HG03060 (cell line): ENCODE data around the gene AAMP.
A peak's percentile ranks its signal among the peaks of the same experiment; 100 is the strongest.

Experiments used
- ATAC-seq: cut with Tn5 transposase; IDR thresholded peaks from one replicate; pipeline ENCODE4 v1.9.1; 2021; ENCODE audit warnings: low read depth, moderate number of reproducible peaks; ENCODE audit not compliant: unreplicated experiment

Gene AAMP

DNA sequence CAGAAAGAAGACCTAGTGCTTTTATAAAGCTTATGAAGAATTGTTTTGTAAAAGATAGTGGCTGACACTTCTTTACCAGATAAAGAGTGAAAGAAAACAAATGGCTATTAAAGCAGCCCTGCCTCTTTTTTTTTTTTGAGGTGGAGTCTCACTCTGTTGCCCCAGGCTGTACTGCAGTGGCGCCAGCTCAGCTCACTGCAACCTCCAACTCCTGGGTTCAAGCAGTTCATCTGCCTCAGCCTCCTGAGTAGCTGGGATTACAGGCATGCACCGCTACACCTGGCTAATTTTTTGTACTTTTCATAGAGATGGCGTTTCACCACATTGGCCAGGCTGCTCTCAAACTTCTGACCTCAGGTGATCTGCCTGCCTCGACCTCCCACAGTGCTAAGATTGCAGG, 40.1 kb downstream of the AAMP start:
- no peak for ATAC-seq

DNA sequence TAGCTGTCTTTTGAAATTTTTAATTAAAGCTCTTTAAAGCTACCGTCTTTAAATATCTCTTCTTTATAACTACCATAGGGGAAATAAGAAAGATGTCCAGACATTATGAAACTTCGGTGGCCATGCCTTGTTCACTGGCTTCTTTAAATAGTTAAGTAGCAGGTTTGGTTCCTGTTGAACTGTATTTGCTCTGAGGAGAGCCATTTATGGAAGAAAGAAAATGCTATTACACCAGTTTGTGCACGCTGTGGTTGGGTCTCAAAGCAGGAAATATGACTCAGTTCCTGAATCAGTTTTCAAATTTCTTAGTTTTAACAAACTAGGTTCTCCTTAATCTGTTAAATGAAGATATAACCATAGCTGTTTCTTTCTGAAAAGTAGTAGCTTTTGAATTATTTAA, 40.7 kb downstream of the AAMP start:
- peak; percentile 85 for ATAC-seq

DNA sequence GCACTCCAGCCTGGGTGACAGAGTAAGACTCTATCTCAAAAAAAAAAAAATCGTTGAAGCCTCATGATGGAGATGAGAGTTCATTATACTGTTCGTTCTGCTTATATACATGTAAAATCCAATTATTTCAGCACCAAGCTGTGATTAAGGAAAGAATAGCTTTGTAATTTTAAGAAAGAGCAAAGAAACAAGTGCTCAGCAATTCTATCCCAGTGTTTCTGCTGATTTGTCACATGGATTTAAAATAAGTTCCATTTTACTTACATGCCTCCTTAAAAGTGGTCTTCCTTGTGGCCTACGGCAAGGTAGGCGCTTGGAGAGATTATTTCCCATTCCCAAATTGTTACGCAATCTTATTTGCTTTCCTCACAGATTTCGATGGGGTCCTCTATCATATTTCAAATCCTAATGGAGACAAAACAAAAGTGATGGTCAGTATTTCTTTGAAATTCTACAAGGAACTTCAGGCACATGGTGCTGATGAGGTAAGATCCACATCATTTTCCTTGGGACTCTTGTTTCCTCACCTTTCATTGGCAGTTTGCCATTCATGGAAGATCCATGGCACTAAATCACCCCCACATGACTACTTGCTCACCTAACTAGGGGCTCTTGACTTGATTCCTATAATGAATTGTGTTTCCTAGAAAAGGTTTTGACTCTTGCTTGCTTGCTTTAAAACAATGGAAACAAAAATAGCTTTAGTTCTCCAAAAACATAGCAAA, 41.4 kb downstream of the AAMP start:
- ATAC-seq: no peak

DNA sequence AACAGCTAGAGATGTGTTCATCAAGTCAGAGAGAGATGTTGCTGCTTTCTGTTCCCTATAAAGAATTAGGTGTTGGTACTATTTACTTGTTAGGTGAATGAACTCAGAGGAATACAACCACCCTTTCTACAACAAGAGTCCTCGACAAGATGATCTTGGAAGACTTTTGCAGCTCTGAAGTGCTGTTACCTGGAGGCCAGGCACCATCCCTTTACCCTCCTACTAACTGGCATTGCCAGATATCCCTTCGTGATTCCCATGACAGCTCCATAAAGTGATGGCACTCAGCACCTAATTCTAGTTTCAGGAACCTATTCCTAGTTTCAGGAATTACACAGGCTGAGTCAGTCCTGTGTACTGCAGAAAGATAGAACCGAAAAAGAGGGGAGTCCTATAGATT, 43.0 kb downstream of the AAMP start:
- no peak for ATAC-seq

DNA sequence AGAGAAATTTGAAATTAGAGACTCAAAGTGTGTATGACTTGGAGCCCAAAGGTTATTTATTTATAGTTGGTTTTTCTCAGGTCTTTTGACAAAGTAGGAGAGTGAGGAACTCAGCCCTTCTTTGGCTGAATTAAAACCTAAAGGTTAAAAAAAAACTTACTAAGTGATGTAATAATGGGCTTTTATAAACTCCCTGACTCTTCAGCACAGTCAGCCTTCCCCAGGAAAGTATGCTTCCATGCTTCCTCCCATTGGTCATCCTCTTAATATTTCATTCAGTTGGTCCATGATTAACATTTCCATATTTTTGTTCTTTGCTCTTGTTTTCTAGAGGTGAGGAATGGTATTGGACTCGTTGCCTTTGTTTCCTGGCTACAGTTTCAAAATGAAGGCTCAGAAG, 45.8 kb downstream of the AAMP start:
- no peak for ATAC-seq

DNA sequence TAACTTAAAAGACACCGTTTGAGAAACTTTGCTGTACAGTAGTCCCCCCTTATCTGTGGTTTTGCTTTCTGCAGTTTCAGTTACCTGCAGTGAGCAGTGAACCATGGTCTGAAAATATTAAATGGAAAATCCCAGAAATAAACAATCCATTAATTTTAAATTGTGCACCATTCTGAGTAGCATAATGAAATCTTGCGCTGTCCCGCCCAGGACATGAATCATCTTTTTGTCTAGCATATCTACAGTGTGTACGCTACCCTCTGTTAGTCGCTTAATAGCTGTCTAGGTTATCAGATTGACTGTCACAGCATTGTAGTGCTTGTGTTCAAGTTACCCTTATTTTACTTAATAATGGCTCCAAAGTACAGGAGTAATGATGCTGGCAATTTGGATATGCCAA, 46.9 kb downstream of the AAMP start:
- no peak for ATAC-seq

DNA sequence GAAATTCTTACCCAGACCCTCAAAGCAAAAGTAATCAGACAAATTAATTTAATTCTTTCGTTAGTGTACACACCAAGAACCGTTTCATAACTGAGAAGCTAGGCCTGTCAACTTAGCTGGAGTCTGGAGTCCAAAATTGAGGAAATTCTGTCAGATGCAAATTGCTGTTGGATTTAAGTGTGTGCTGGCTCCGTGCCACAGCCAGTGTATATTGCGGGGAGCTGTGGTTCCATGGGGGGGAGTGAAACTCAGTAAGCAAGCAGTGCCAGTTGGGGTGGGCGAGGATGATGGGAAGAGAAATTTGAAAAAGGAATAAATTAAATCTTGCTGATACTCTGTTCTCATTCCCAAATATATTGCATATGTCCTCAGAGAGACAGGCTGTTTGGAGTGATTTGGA, 48.9 kb downstream of the AAMP start:
- ATAC-seq: no peak

DNA sequence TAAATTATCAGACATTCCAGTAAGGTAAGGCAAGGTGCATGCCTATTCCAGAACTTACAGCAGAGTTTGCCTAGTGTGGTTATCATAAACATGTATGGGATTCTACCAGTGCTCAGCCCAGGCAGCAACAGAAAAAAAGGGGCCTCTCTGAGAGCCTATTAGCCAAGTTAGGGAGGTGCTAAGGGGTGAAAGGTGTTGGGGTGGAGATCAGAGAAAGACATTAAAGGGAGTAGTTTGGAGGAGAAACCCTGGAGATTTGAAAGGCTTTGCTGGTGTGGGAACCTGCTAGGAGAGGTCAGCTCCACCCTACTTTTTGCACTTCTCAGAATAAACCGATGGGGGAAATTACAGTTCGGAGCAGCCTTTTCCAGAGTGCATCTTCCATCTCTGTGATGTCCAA, 50.0 kb downstream of the AAMP start:
- no peak for ATAC-seq

DNA sequence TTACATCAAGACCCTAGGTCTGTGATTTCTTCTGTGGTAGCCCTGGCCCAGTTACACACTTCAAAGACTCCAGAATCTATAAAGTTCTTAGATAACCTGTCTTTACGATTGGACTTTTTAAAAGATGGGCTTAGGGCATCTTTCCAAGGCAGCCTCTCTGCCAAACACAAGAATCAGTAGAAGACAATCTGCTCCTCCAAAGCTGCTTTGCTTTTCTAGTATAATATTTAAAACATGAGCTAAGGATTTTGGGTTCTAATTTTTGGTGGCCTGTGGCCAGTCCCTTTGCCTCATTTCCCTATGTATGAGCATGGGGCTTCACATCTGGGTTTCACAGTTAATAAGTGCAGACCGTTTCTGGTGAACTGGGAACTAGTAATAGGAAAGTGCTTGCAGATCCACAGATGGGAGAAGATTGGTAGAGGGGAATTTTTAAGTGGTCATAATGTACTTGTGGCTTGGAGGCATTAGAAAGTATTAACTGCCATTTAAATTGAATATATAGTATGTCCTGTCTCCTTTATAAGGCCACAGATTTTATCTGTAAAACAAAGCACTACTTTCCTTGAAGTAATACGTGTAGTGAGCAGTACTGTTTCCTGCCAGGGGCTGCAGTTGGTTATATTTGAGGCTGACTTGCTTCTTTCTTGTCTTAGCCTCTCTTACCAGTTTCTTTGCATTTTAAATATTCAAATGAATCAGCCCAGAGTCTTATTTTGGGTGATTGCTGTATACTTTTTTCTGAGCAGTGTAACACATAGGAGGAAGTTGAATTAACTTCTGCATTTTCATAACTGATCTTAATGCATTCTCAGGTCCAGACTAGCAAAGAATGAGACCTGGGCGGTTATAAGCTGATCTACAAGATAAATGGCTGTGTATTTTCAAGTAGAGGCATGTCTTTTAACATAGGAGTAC, 51.4 kb downstream of the AAMP start:
- ATAC-seq: peak; percentile 34

DNA sequence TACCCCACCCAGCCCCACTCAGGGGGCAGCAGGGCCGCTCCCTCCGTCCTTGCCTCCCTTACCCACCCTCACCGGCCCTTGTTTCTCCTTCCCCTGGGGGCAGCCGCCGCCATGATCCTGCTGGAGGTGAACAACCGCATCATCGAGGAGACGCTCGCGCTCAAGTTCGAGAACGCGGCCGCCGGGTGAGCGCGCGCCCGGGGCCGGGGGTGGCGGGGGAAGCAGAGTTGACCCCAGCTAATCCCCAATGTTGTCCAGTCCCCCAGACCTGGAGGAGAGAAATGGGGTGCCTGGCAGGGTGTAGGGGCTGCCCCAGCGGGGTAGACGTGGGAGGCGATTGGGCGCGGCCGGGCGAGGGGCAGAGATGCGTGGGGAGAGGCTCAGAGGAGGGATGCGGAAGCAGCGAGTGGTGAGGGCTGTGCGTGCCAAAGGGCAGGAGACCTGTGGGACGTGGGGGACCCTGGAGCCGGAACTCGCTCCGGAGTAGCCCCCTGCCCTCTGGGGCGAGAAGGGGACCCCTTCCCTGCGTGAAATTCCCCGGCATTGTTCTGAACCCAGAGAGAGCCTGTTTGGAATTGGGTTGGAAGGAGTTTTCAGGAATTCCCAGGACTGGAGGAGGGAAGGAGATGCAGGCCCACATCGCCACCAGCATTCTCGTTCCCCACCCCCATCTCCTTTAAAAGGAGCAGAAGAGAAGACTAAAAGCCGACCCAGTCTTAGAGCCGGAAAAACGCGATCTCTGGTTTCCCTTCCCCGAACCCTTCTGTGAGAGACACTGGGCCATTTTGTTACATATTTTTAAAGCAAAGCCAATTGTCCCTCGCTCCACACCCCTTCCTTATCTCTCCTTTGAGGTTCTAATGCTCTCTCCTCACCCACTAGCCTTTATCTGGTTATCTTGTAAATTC, 52.3 kb downstream of the AAMP start:
- no peak for ATAC-seq

DNA sequence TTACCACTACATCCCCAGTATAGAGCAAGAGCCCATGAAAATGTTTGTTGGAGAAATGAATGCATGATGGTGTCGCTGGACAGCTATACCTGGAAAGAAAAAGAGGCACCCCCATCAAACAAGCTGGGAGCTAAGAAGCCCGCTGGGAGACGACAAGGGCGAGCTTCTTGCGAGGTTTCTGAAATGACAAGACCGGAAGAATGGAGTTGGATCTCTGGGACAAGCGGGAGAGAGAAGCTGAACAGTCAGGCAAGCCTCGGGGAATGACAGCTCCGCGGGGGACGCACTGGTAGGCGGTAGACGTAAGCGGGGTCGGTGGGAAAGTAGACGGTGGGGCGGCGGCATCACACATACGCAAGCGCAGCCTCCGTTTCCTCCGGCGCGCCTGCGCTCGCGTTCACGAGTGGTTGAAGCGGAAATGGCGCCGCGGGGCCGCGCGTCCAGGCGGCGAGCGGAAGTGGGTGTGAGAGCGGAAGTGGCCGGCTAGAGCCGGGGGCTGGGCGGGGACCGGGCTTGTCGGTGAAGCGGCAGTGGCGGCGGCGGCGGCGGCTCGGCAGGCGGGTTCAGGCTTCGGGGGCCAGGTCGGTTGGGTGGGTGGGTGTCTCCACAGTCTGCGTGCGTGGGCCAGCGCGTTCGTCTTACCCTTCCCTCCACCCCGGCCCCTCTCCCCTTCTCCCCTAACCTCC, 53.1 kb downstream of the AAMP start, which contains the start of gene ARPC2:
TSS of gene ARPC2 (plus strand) at position 516 of the 686 bp plus-strand sequence. CDS start 282 bp downstream, outside the sequence.
- ATAC-seq: peak; percentile 54

DNA sequence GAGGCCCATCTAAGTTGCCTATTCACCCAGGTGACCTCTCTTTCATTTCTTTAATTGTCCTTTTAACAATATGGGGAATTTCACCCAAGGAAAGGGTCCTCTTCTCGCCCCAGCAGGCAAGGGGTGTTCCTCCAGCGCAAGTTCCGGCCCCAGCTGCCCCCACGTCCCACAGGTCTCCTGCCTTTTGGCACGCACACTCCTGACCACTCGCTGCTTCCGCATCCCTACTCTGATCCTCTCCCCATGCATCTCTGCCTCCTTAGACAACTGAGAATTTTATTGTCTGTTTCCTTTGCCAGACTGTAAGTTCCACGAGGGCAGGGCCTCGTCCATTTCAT, 53.6 kb downstream of the AAMP start:
- no peak for ATAC-seq
